Right lobe of liver (tissue), 6 donors: ENCODE results near the gene EYA2. TPM values are rescaled to one million over a fixed set of nuclear protein-coding genes. Genes with fewer than 3 reads are reported as not detected.

Experiments used
- ATAC-seq, 4 donors: fragments of 200-7000 bp; cut with Tn5 transposase; one replicate each; pipeline ENCODE4 v1.9.1; 2020; ENCODE audit warnings: mild to moderate bottlenecking in 4 of 4, moderate library complexity in 4 of 4
- DNase-seq, 3 donors: peaks; one replicate each; pipeline ENCODE4 v3.0.0-alpha.2; 2020
- H3K27ac ChIP-seq, 3 donors: fragments of 200-600 bp; one replicate each; pipeline ENCODE4 v1.8.0; 2022
- H3K27me3 ChIP-seq, 2 donors: fragments of 200-600 bp; one replicate each; pipeline ENCODE4 v1.8.0; 2022
- H3K36me3 ChIP-seq, 4 donors: fragments of 200-600 bp; sonication (generic) in 1 of 4; one replicate each; pipeline versions ENCODE4 v1.5.1 to v1.8.0; 2017 to 2022; ENCODE audit warnings: control low read depth in 1 of 4
- H3K4me1 ChIP-seq, 4 donors: fragments of 200-600 bp; sonication (generic) in 1 of 4; one replicate each; pipeline versions ENCODE4 v1.5.1 to v1.8.0; 2017 to 2022; ENCODE audit warnings: control low read depth in 1 of 4
- H3K4me3 ChIP-seq, 3 donors: fragments of 200-600 bp; one replicate each; pipeline ENCODE4 v1.8.0; 2022
- H3K9me3 ChIP-seq, 4 donors: fragments of 200-600 bp; sonication (generic) in 1 of 4; one replicate each; pipeline versions ENCODE4 v1.5.1 to v1.8.0; 2017 to 2022; ENCODE audit warnings: control low read depth in 1 of 4
- CTCF ChIP-seq, 4 donors: fragments of 200-600 bp in 3 of 4; fragments of 450-650 bp in 1 of 4; IDR thresholded peaks; one replicate each; pipeline versions ENCODE4 v1.5.1 to v1.8.0; 2016 to 2022; ENCODE audit warnings: antibody characterized with exemption in 4 of 4, mild to moderate bottlenecking in 2 of 4
- POLR2A ChIP-seq: fragments of 450-650 bp; IDR thresholded peaks from one replicate; pipeline ENCODE4 v1.6.1; 2017; ENCODE audit warnings: antibody characterized with exemption, mild to moderate bottlenecking
- whole genome bisulfite sequencing: methylation state at CpG from one replicate; pipeline ENCODE4 v1.1.6; 2018; ENCODE audit warnings: low coverage, low lambda C conversion rate; ENCODE audit not compliant: insufficient coverage; ENCODE audit errors: missing lambda C conversion rate; 5-methylcytosine and 5-hydroxymethylcytosine counted together
- intact Hi-C, 2 donors: fragments of 100-400 bp; cut with DNase I; formaldehyde crosslinking; loops; one replicate each; pipeline versions ENCODE4 v1.11.2 to v1.14.1; 2022
- total RNA-seq, 6 experiments: library from RNA; depleted of rRNA in 2 of 6; stranded (reverse); fragments of >200 nt in 2 of 6; fragmentation: NEBNext Ultra II Directional in 3 of 6; extraction: Animal tissue kit (Norgen Biotek cat#: 25700) in 3 of 6; gene quantifications; one replicate each; pipeline versions ENCODE4 v1.1.0 to v1.2.4, GENCODE V29; 2016 to 2023
- donor health status: DM: no; HTN: yes; CAD: no.
- donor health status: DM: no; HTN: no; CAD: no.
- donor health status: DM: no; HTN: no; CAD: no.
- donor health status: DM: no; HTN: yes; CAD: no.
- donor health status: DM: no; HTN: yes; CAD: no.

EYA2 gene
- total RNA-seq, 6 experiments from 2014 or later, result 0.12 to 3.0 (median 0.49) TPM

GRCh38 chr20:47117371-47117770, 222.7 kb downstream of the EYA2 start:
- DNase-seq (no peak), ATAC-seq (no peak)
- Histone ChIP-seq H3K4me3 (no peak overlapping the region), H3K9me3 (no peaks in the 10 kb centered on the region), H3K27ac (no peak overlapping the region), H3K4me1 (no peaks in the 10 kb centered on the region), H3K36me3 (no peaks in the 10 kb centered on the region), H3K27me3 (no peaks in the 10 kb centered on the region)
- TF ChIP-seq POLR2A (no peak), CTCF (IDR thresholded peaks at IDR 0.05) (no peak)
- WGBS, result 70% methylated on average over 15 of the region's 16 CpGs
- intact Hi-C loops, result no loop called here

- DNase-seq (no peak), ATAC-seq (no peak)
- no peak for TF ChIP-seq CTCF (IDR thresholded peaks at IDR 0.05)
- TF ChIP-seq POLR2A, result no peak
- Histone ChIP-seq H3K27ac (no peak overlapping the region), H3K4me3 (no peak overlapping the region), H3K36me3 (no peaks in the 10 kb centered on the region), H3K9me3 (no peaks in the 10 kb centered on the region), H3K4me1 (no peaks in the 10 kb centered on the region), H3K27me3 (no peaks in the 10 kb centered on the region)
- WGBS, result 21% methylated on average over 4 of the region's 4 CpGs
- intact Hi-C loops, result no loop called here
Observed at GRCh38 chr20:47117773-47118172, 223.1 kb downstream of the EYA2 start.

- TF ChIP-seq POLR2A (no peak), CTCF (IDR thresholded peaks at IDR 0.05) (no peak)
- intact Hi-C loops, result no loop called here
- ATAC-seq (no peak), DNase-seq (no peak)
- H3K9me3 ChIP-seq, result no peaks in the 10 kb centered on the region
- H3K27ac ChIP-seq, result no peak overlapping the region
- no peaks in the 10 kb centered on the region for H3K4me1 ChIP-seq
- H3K36me3 ChIP-seq, result no peaks in the 10 kb centered on the region
- H3K4me3 ChIP-seq, result no peak overlapping the region
- 22% methylated on average over 4 of the region's 4 CpGs for WGBS
- no peaks in the 10 kb centered on the region for H3K27me3 ChIP-seq
Observed at GRCh38 chr20:47118206-47118605, 223.6 kb downstream of the EYA2 start.

GRCh38 chr20:47118641-47119040, 224.0 kb downstream of the EYA2 start:
- Histone ChIP-seq H3K27ac (no peak overlapping the region), H3K36me3 (no peaks in the 10 kb centered on the region), H3K27me3 (no peaks in the 10 kb centered on the region), H3K4me1 (no peaks in the 10 kb centered on the region), H3K4me3 (no peak overlapping the region), H3K9me3 (no peaks in the 10 kb centered on the region)
- 47% methylated on average over 7 of the region's 7 CpGs for WGBS
- TF ChIP-seq POLR2A (no peak), CTCF (IDR thresholded peaks at IDR 0.05) (no peak)
- DNase-seq, result no peak
- peak in 1 of 4 donors; percentile 32 for ATAC-seq
- intact Hi-C loops, result no loop called here

GRCh38 chr20:47120346-47120936, 225.8 kb downstream of the EYA2 start:
- H3K4me1 ChIP-seq, result no peaks in the 10 kb centered on the region
- H3K4me3 ChIP-seq, result no peak overlapping the region
- no peak overlapping the region for H3K27ac ChIP-seq
- intact Hi-C loops, result no loop called here
- WGBS, result 52% methylated on average over 8 of the region's 10 CpGs
- no peak for DNase-seq
- no peaks in the 10 kb centered on the region for H3K27me3 ChIP-seq
- peak in 1 of 4 donors; percentile 7 for ATAC-seq
- TF ChIP-seq POLR2A (no peak), CTCF (IDR thresholded peaks at IDR 0.05) (no peak)
- H3K9me3 ChIP-seq, result no peaks in the 10 kb centered on the region
- no peaks in the 10 kb centered on the region for H3K36me3 ChIP-seq
